GM12865 (cell line): ENCODE results near the gene SIGMAR1.

ENCODE experiments used
- DNase-seq: peaks from one replicate; pipeline ENCODE4 v3.0.0; 2010; ENCODE audit warnings: low read depth
- H3K4me3 ChIP-seq: 2 replicates; pipeline ENCODE4 v1.5.1; 2011; ENCODE audit warnings: mild to moderate bottlenecking, low read depth, low read length, control low read depth
- TF ChIP-seq, protein P1 (sequence below): IDR thresholded peaks from 2 replicates; pipeline ENCODE4 v1.5.1; 2011; ENCODE audit warnings: low read length, control low read depth, low read depth, inconsistent platforms; ENCODE audit not compliant: insufficient read depth; ENCODE audit errors: missing control alignments

The SIGMAR1 gene

DNA sequence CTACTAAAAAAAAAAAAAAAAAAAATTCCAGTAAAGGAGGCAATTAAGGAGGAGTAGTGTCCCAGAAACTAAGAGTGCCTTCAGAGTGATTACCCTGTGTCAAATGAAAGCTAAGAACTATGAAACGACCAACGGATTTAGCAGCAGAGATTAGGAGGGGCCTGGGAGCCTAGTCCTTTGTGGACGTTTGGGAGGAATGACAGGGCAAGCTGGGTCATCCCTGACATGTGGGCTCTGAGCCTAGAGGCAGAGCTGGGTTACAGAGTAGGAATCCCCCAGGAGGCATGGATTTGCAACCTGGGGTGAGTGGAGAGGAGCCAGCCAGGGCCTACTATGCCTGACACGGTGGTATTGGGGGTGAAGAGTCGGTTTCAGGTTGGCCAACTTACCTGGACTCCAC is 4.4 kb downstream of the SIGMAR1 start:
- no peak overlapping the region for H3K4me3 ChIP-seq
- no peak for DNase-seq
- TF ChIP-seq, protein P1, sequence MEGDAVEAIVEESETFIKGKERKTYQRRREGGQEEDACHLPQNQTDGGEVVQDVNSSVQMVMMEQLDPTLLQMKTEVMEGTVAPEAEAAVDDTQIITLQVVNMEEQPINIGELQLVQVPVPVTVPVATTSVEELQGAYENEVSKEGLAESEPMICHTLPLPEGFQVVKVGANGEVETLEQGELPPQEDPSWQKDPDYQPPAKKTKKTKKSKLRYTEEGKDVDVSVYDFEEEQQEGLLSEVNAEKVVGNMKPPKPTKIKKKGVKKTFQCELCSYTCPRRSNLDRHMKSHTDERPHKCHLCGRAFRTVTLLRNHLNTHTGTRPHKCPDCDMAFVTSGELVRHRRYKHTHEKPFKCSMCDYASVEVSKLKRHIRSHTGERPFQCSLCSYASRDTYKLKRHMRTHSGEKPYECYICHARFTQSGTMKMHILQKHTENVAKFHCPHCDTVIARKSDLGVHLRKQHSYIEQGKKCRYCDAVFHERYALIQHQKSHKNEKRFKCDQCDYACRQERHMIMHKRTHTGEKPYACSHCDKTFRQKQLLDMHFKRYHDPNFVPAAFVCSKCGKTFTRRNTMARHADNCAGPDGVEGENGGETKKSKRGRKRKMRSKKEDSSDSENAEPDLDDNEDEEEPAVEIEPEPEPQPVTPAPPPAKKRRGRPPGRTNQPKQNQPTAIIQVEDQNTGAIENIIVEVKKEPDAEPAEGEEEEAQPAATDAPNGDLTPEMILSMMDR, result no peak

DNA sequence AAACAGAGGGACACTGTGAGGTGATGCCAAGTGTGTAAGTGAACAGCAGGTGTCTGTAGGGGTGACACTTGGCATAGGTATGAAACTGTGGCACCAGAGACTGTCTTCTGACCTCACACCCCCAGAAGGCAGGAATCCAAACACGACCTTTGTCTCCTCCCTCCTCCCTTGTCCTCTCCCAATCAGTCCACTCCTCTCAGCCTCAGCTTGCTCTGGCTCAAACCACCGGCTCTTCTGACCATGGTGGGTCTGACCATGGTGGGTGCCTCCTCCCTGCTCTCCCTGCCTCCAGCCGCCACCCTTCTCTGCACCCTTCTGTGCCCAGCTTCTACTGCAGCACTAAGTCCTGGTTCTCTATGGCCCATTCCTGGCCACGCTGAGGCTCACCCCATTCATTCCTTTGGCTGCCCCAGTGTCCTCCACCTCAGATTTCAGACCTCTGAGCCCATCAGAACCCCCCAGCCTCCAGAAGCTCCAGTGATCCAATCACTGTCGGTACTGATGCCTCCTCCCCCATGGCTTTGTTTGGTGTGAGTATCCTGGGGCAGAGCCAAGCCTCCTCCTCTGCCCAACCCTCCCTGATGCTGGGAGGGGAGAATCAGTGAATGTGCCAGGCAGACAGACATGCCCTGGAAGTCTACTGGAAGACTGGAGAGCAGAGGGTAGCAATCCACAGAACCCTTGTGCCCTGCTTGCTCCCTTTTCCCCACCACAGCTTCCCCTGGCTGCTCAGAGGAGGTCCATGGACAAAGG is 7.0 kb downstream of the SIGMAR1 start:
- no peak overlapping the region for H3K4me3 ChIP-seq
- TF ChIP-seq, protein P1, result no peak
- DNase-seq, result no peak

DNA sequence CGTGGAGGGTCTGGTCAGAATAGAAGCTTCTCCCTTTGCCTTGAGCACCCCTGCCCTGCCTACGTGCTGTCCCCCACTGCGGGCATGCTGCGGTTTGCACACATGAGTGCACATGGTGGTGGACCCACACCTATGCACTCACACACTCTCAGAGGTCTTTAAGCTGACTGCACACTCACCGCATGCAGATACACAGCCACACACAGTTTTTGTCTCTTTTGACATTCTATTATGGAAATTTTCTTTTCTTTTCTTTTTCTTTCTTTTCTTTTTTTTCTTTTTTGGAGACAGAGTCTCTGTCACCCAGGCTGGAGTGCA is 8.1 kb downstream of the SIGMAR1 start:
- TF ChIP-seq, protein P1, result no peak
- no peak overlapping the region for H3K4me3 ChIP-seq

DNA sequence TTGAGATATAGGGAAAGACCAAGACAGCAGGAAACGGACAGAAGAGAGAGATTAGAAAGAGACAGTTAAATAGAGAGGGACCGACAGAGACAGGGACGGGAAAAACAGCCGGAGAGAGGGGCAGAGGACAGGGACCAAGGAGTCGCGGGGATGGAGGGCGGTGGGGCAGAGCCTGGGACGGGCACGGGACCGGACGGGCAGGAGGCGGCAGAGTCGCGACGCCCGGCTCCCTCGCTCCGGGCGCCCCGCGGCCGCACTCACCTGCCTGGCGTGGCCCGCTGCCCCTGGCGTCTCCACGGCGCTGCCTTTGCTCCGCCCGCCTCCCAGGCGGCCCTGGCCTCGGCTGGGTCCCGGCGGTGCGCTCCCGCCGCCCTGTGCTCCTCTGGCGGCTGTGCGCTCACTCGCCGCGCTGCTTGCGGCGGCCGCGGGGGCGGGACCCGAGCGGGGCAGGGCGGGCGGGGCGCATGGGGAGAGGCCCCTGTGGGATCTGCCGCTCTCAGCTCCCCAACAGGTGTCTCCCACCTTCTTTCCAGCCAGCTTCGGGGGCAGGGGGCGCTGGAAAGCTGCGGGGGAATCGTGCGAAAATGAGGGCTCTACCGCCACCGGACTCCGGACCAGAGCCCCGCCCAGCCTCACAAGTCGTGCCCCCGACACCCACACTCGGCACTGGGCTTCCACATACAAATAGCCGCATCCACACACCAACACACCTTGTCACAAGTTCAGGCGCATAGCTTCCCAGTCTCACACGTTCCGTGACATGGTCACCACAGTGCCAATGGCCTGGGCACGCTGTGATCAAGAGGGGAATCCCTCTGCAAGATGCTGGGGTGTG is 8.7 kb downstream of the SIGMAR1 start, which contains the start of gene ARID3C:
Gene ARID3C (minus strand): TSS at position 411 of the 835 bp plus-strand sequence. CDS start 1,052 bp downstream, outside the sequence.
- no peak for DNase-seq
- H3K4me3 ChIP-seq, result no peak within 1 kb of the TSS
- TF ChIP-seq, protein P1, result no peak

More for the DNA sequence above, 8.1 kb downstream of the SIGMAR1 start:
- DNase-seq, result no peak

DNA sequence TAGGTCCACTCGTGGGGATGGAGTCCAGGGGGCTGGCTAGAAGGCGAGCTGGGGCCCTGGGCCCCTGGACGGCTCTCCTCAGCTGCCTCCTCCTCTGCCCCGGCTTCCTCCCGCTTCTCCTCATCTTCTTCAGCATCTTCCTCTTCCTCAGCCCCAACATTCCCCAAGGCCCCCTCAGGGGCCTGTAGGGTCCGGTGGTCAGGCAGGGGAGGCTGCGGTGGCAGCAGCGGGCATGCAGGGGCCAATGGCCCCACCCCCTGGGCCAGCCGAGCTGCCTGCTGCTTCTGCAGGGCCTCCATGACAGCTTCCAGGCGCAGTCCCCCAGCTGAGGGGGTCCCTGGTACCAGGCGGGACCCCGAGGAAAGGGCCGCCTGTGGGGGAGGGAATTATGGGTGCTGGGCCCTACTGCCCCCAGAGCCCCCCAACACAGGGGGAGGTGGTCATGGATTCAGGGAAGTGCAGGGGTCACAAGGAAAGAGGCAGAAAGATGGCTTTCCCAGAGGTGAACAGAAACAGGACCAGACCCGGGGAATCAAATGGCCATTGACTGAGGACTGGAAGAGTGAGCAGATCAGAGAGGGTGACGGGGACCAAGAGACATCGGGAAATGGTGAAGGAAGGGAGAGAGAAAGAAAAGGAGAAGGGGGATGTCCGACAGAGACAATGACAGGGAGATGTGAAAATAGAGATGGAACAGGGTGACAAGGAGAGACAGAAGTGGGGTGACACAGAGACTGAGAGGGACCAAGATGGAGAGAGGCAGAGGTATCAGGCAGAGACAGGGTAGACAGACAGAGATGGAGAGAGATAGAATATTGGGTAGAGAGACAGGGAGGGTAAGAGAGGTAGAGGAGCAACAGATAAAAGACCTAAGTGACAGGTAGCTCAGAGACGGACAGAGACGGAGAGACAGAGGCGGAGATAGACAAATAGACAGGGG is 9.6 kb downstream of the SIGMAR1 start:
- DNase-seq, result no peak
- H3K4me3 ChIP-seq, result no peak overlapping the region
- TF ChIP-seq, protein P1, result no peak

DNA sequence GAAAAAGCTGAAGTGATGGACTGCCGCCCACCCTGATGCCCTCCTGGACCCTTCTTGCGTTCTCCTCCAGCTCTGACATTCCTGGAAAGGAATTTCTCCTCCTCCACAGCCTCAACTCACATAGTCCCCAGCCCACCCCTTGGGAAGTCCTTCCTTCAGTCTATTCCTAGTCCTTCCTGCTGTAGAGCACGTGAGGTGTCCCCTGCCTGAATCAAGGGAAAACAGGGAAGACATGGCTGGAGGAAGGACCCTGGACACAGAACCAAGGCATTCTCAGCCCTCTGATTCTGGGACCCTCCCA is 12.5 kb downstream of the SIGMAR1 start:
- no peak for DNase-seq
- TF ChIP-seq, protein P1, result no peak
- no peak overlapping the region for H3K4me3 ChIP-seq
